HepG2 (cell line): ENCODE results near the gene ZNF451. TPM values are rescaled to one million over a fixed set of nuclear protein-coding genes. Genes with fewer than 3 reads are reported as not detected.

Source experiments
- ATAC-seq: fragments of 200-7000 bp; cut with Tn5 transposase; 3 replicates; pipeline ENCODE4 v1.9.1; 2020; ENCODE audit warnings: mild to moderate bottlenecking, moderate library complexity
- BruUV-seq: library from RNA; stranded (reverse); fragments of 400-500 nt; replicated peaks from 2 replicates; lab custom pipeline; 2021; lab: Mats Ljungman, UMichigan
- CTCF ChIA-PET: fragments of 300-600 bp; formaldehyde crosslinking; extraction: SDS; loops from one replicate; lab custom pipeline; 2021; ENCODE audit warnings: low total read pairs, inconsistent platforms, low intra/inter-chr PET ratio; lab: Yijun Ruan, JAX
- POLR2A ChIA-PET: fragments of 350-600 bp; sonication (Branson Sonifier 250); formaldehyde crosslinking; loops from one replicate; lab custom pipeline; 2020; ENCODE audit warnings: antibody characterized with exemption, inconsistent platforms; lab: Yijun Ruan, JAX
- DNase-seq: peaks from one replicate; pipeline ENCODE4 v3.0.0-alpha.2; 2015; ENCODE audit warnings: low spot score
- FAIRE-seq: peaks from 3 replicates; lab custom pipeline; 2011; peaks lifted over from hg19 to GRCh38; lab: Jason Lieb, UNC
- H2AFZ ChIP-seq: one replicate; pipeline ENCODE4 v1.6.1; 2011; ENCODE audit warnings: low read length, inconsistent platforms
- H3K27ac ChIP-seq: fragments of 300-600 bp; 3 replicates; pipeline ENCODE4 v1.8.0; 2011; ENCODE audit warnings: mixed run types, mild to moderate bottlenecking, mixed read lengths, low read length, inconsistent platforms; ENCODE audit not compliant: insufficient read depth; ENCODE audit errors: extremely low read length
- H3K27me3 ChIP-seq, 2 experiments: fragments of 200-600 bp in 1 of 2; 2 replicates in 1 of 2; 3 replicates in 1 of 2; pipeline versions ENCODE4 v1.6.0 to v1.8.0; 2011; ENCODE audit warnings: low read length in 2 of 2, mild to moderate bottlenecking in 2 of 2, moderate library complexity in 2 of 2, inconsistent platforms in 1 of 2; ENCODE audit not compliant: insufficient read depth in 2 of 2, control insufficient read depth in 1 of 2
- H3K36me3 ChIP-seq, 2 experiments: fragments of 200-600 bp in 1 of 2; replicated peaks in 1 of 2; 2 replicates in 1 of 2; 3 replicates in 1 of 2; pipeline versions ENCODE4 v1.5.1 to v1.8.0; 2011; ENCODE audit warnings: low read length in 2 of 2, inconsistent platforms in 1 of 2; ENCODE audit not compliant: insufficient read depth in 2 of 2, control insufficient read depth in 1 of 2
- H3K4me1 ChIP-seq: 2 replicates; pipeline ENCODE4 v1.5.1; 2012; ENCODE audit warnings: low read length, inconsistent platforms; ENCODE audit not compliant: insufficient read depth
- H3K4me2 ChIP-seq: 2 replicates; pipeline ENCODE4 v1.6.0; 2011; ENCODE audit warnings: low read depth, low read length, inconsistent platforms
- H3K4me3 ChIP-seq, 3 experiments: fragments of 200-600 bp in 1 of 3; sonication (generic), shearing (Covaris generic) in 1 of 3; replicated peaks in 1 of 3; 2 replicates each; pipeline ENCODE4 v1.5.1; 2011 to 2016; ENCODE audit warnings: low read length in 3 of 3, inconsistent platforms in 2 of 3, low read depth in 2 of 3, mild to moderate bottlenecking in 2 of 3, control low read depth in 1 of 3, mixed read lengths in 1 of 3; ENCODE audit not compliant: insufficient read depth in 1 of 3
- H3K79me2 ChIP-seq: one replicate; pipeline ENCODE4 v1.6.1; 2011; ENCODE audit warnings: low read length, inconsistent platforms; ENCODE audit not compliant: insufficient read depth
- H3K9ac ChIP-seq: 2 replicates; pipeline ENCODE4 v1.6.0; 2011; ENCODE audit warnings: mild to moderate bottlenecking, low read depth, low read length, inconsistent platforms; ENCODE audit not compliant: insufficient read depth
- H3K9me3 ChIP-seq: 2 replicates; pipeline ENCODE4 v1.5.1; 2012; ENCODE audit warnings: mild to moderate bottlenecking, low read length
- H4K20me1 ChIP-seq: 2 replicates; pipeline ENCODE4 v1.6.0; 2011; ENCODE audit warnings: inconsistent platforms, mild to moderate bottlenecking, low read length, moderate library complexity; ENCODE audit not compliant: insufficient read depth
- CEBPG ChIP-seq: IDR thresholded peaks from 2 replicates; pipeline ENCODE4 v1.6.1; 2016
- DR1 ChIP-seq: sonication (generic); formaldehyde crosslinking; IDR thresholded peaks from 2 replicates; pipeline ENCODE4 v1.8.0; 2021; ENCODE audit warnings: mild to moderate bottlenecking, missing genetic modification reagents, inconsistent platforms
- HBP1 ChIP-seq: IDR thresholded peaks from 2 replicates; pipeline ENCODE4 v1.6.1; 2016; ENCODE audit warnings: low read depth, control low read depth
- RAD51 ChIP-seq: fragments of 450-650 bp; IDR thresholded peaks from 2 replicates; pipeline ENCODE4 v1.6.1; 2016; ENCODE audit warnings: borderline replicate concordance
- STAT5B ChIP-seq: sonication (generic); formaldehyde crosslinking; IDR thresholded peaks from 2 replicates; pipeline ENCODE4 v1.4.0; 2020; ENCODE audit warnings: missing genetic modification reagents
- TFAP4 ChIP-seq: sonication (generic); IDR thresholded peaks from 2 replicates; pipeline ENCODE4 v1.6.1; 2016; ENCODE audit warnings: low read depth, borderline replicate concordance
- TMF1 ChIP-seq: sonication (generic); formaldehyde crosslinking; IDR thresholded peaks from 2 replicates; pipeline ENCODE4 v1.8.1; 2022; ENCODE audit warnings: low read depth, missing genetic modification reagents
- YEATS2 ChIP-seq: sonication (generic); formaldehyde crosslinking; IDR thresholded peaks from 2 replicates; pipeline ENCODE4 v1.4.0; 2020; ENCODE audit warnings: missing genetic modification reagents, borderline replicate concordance
- ZBTB8A ChIP-seq: sonication (generic); formaldehyde crosslinking; IDR thresholded peaks from 2 replicates; pipeline ENCODE4 v1.4.0; 2020; ENCODE audit warnings: mild to moderate bottlenecking, low read depth, missing genetic modification reagents, borderline replicate concordance
- ZC3H4 ChIP-seq: sonication (generic); formaldehyde crosslinking; IDR thresholded peaks from 2 replicates; pipeline ENCODE4 v1.4.0; 2020; ENCODE audit warnings: missing genetic modification reagents, borderline replicate concordance
- ZNF343 ChIP-seq: sonication (generic); formaldehyde crosslinking; IDR thresholded peaks from 2 replicates; pipeline ENCODE4 v1.4.0; 2020; ENCODE audit warnings: mild to moderate bottlenecking, missing genetic modification reagents
- ZNF354B ChIP-seq: sonication (generic); formaldehyde crosslinking; IDR thresholded peaks from 2 replicates; pipeline ENCODE4 v1.8.0; 2022; ENCODE audit warnings: mild to moderate bottlenecking, missing genetic modification reagents
- ZSCAN20 ChIP-seq: sonication (generic); formaldehyde crosslinking; IDR thresholded peaks from 2 replicates; pipeline ENCODE4 v1.4.0; 2020; ENCODE audit warnings: missing genetic modification reagents, mild to moderate bottlenecking, borderline replicate concordance
- WGBS: methylation state at CpG from one replicate; pipeline ENCODE4 v1.1.6; 2017; ENCODE audit warnings: low lambda C conversion rate; 5-methylcytosine and 5-hydroxymethylcytosine counted together
- in situ Hi-C: cut with HindIII; loops from 2 replicates; pipeline ENCODE4 v1.10.0; 2017; ENCODE audit warnings: low pct_unique_long_range_greater_than_20kb; ENCODE audit not compliant: extremely low pct_ligation_motif_present
- intact Hi-C: fragments of 100-400 bp; cut with micrococcal nuclease; formaldehyde crosslinking; loops from one replicate; pipeline ENCODE4 v1.10.0; 2022; ENCODE audit not compliant: unreplicated experiment
- polyA plus RNA-seq, 8 experiments: library from polyadenylated mRNA; depleted of rRNA in 3 of 8; stranded (reverse) in 7 of 8; unstranded in 1 of 8; fragments of >200 nt; fragmentation: Illumina TruSeq in 4 of 8; extraction: Trizol in 4 of 8; gene quantifications; 2 replicates each; pipeline versions ENCODE4 v1.2.1 to v1.2.3, GENCODE V29; 2011 to 2016; ENCODE audit warnings: low read depth in 4 of 8, missing spikeins in 1 of 8, mixed read lengths in 1 of 8; ENCODE audit not compliant: insufficient read depth in 1 of 8
- total RNA-seq, 5 experiments: library from RNA; depleted of rRNA; stranded (reverse); fragments of >200 nt; fragmentation: Illumina TruSeq; extraction: Trizol; gene quantifications; 2 replicates each; pipeline ENCODE4 v1.2.3, GENCODE V29; 2016; ENCODE audit warnings: low read depth in 1 of 5
- TF ChIP-seq, protein P1 (sequence below): sonication (generic); formaldehyde crosslinking; IDR thresholded peaks from 2 replicates; pipeline ENCODE4 v1.4.0; 2020; ENCODE audit warnings: mild to moderate bottlenecking, missing genetic modification reagents
- TF ChIP-seq, protein P2 (sequence below): sonication (generic); formaldehyde crosslinking; IDR thresholded peaks from 2 replicates; pipeline ENCODE4 v1.4.0; 2020; ENCODE audit warnings: missing genetic modification reagents

The ZNF451 gene
- total and polyA plus RNA-seq, 2 of the 13 experiments (the other 11 are each of a cell fraction or from before 2014, with no cell fraction given), result 32.1 to 65.7 TPM

GRCh38 chr6:57172136-57173055 is 82.4 kb downstream of the ZNF451 start, which contains the start of gene BAG2:
Gene BAG2 (plus strand): TSS chr6:57172326. CDS start chr6:57172698, 372 bp downstream.
- 1% methylated on average over 39 of the region's 97 CpGs for WGBS
- FAIRE-seq (peak; percentile 15), ATAC-seq (peak; percentile 94), DNase-seq (peak; percentile 88)
- no TSS peak for BruUV-seq
- Histone ChIP-seq H3K4me2 (peak within 1 kb of the TSS; percentile 97), H2AFZ (peak within 1 kb of the TSS; percentile 75), H3K36me3 (peaks cover 2 to 7% of the 10 kb centered on the region in 2 experiments; a peak in 3 of 5 replicates), H3K9ac (peak within 1 kb of the TSS; percentile 89), H3K79me2 (peaks cover 48% of the 10 kb centered on the region), H3K27me3 (no peaks in the 10 kb centered on the region; a peak in 1 of 5 replicates), H3K4me3 (peak within 1 kb of the TSS; percentile 69 to 90 (median 72)), H3K4me1 (peaks cover 41% of the 10 kb centered on the region), H3K9me3 (no peaks in the 10 kb centered on the region), H4K20me1 (no peaks in the 10 kb centered on the region), H3K27ac (peak within 1 kb of the TSS; percentile 94)
- CTCF ChIA-PET, result interaction anchor here (1.1 kb wide), 1 partner anchor 80 kb away, joined by 3 read pairs; no protein-coding TSS in a partner anchor
- intact Hi-C loops, result loop anchor here (1.0 to 5.0 kb wide), 8 partner anchors 30 to 270 kb away; partner anchors contain the start of genes BEND6, KIAA1586, PRIM2 and RAB23
- in situ Hi-C loops, result no loop called here
- POLR2A ChIA-PET, result interaction anchor here (0.6 to 2.2 kb wide), 15 partner anchors 8 to 217 kb away, joined by 3 to 13 read pairs (median 3); partner anchors contain the start of genes BEND6, KIAA1586, RAB23 and ZNF451
- peak; percentile 33; the same call in 1 of the 2 replicates for TF ChIP-seq STAT5B (CRISPR knock-in tag)
- peak; percentile 29 for TF ChIP-seq YEATS2 (CRISPR knock-in tag)
- TF ChIP-seq TMF1, result peak; percentile 86; the same call in 1 of the 2 replicates
- peak; percentile 90 for TF ChIP-seq HBP1 (CRISPR knock-in tag)
- TF ChIP-seq, protein P1, sequence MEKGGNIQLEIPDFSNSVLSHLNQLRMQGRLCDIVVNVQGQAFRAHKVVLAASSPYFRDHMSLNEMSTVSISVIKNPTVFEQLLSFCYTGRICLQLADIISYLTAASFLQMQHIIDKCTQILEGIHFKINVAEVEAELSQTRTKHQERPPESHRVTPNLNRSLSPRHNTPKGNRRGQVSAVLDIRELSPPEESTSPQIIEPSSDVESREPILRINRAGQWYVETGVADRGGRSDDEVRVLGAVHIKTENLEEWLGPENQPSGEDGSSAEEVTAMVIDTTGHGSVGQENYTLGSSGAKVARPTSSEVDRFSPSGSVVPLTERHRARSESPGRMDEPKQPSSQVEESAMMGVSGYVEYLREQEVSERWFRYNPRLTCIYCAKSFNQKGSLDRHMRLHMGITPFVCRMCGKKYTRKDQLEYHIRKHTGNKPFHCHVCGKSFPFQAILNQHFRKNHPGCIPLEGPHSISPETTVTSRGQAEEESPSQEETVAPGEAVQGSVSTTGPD (CRISPR knock-in tag), result no peak
- peak; percentile 92; the same call in 1 of the 2 replicates for TF ChIP-seq ZNF354B (CRISPR knock-in tag)
- no peak for TF ChIP-seq RAD51
- peak; percentile 57; the same call in 1 of the 2 replicates for TF ChIP-seq ZBTB8A (CRISPR knock-in tag)
- TF ChIP-seq, protein P2, sequence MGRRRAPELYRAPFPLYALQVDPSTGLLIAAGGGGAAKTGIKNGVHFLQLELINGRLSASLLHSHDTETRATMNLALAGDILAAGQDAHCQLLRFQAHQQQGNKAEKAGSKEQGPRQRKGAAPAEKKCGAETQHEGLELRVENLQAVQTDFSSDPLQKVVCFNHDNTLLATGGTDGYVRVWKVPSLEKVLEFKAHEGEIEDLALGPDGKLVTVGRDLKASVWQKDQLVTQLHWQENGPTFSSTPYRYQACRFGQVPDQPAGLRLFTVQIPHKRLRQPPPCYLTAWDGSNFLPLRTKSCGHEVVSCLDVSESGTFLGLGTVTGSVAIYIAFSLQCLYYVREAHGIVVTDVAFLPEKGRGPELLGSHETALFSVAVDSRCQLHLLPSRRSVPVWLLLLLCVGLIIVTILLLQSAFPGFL (CRISPR knock-in tag), result peak; percentile 91; the same call in 1 of the 2 replicates
- peak; percentile 87; the same call in 1 of the 2 replicates for TF ChIP-seq TFAP4
- TF ChIP-seq DR1, result peak; percentile 70
- TF ChIP-seq ZC3H4 (CRISPR knock-in tag), result peak; percentile 74; the same call in 1 of the 2 replicates
- TF ChIP-seq ZNF343 (CRISPR knock-in tag), result peak; percentile 91
- TF ChIP-seq ZSCAN20, result peak; percentile 96; the same call in 1 of the 2 replicates
- TF ChIP-seq CEBPG (CRISPR knock-in tag), result peak; percentile 24; the same call in 1 of the 2 replicates
